H1 (cell line): ENCODE data around the gene DENND2A. TPM values are rescaled to one million over a fixed set of nuclear protein-coding genes. Genes with fewer than 3 reads are reported as not detected.

ENCODE experiments used
- CTCF ChIA-PET: fragments of 300-600 bp; sonication (Branson Sonifier 250); formaldehyde crosslinking; loops from one replicate; lab custom pipeline; 2021; ENCODE audit not compliant: partially characterized antibody; lab: Charles Lee
- POLR2A ChIA-PET: fragments of 300-600 bp; sonication (Branson Sonifier 250); formaldehyde crosslinking; loops from one replicate; lab custom pipeline; 2021; ENCODE audit warnings: inconsistent platforms; ENCODE audit not compliant: partially characterized antibody; lab: Charles Lee
- DNase-seq, 2 experiments: peaks; one replicate each; pipeline versions ENCODE4 v3.0.0 to v3.0.0-alpha.2; 2010 to 2022; ENCODE audit warnings: low spot score in 2 of 2, low read depth in 1 of 2, mixed read lengths in 1 of 2
- FAIRE-seq: peaks from 2 replicates; lab custom pipeline; 2011; peaks lifted over from hg19 to GRCh38; lab: Jason Lieb, UNC
- H2AFZ ChIP-seq: 2 replicates; pipeline ENCODE4 v1.8.1; 2012; ENCODE audit warnings: low read length, inconsistent platforms
- H2AK5ac ChIP-seq: 2 replicates; pipeline ENCODE4 v1.6.1; 2013; ENCODE audit warnings: low read depth, low read length
- H2BK120ac ChIP-seq: replicated peaks from 2 replicates; pipeline ENCODE3; 2013; ENCODE audit warnings: low read depth, low read length, inconsistent platforms
- H2BK12ac ChIP-seq: 2 replicates; pipeline ENCODE4 v1.6.1; 2013; ENCODE audit warnings: low read depth, low read length
- H2BK15ac ChIP-seq: 2 replicates; pipeline ENCODE4 v1.6.1; 2013; ENCODE audit warnings: low read length
- H2BK20ac ChIP-seq: 2 replicates; pipeline ENCODE4 v1.6.1; 2013; ENCODE audit warnings: low read length
- H2BK5ac ChIP-seq: 2 replicates; pipeline ENCODE4 v1.6.1; 2013; ENCODE audit warnings: low read depth, low read length
- H3K14ac ChIP-seq: 2 replicates; pipeline ENCODE4 v1.6.1; 2013; ENCODE audit warnings: inconsistent platforms; ENCODE audit not compliant: insufficient read length
- H3K18ac ChIP-seq: 2 replicates; pipeline ENCODE4 v1.6.1; 2013; ENCODE audit warnings: low read length; ENCODE audit errors: extremely low read depth
- H3K23ac ChIP-seq: 2 replicates; pipeline ENCODE4 v1.6.1; 2013; ENCODE audit warnings: inconsistent platforms; ENCODE audit not compliant: insufficient read length
- H3K23me2 ChIP-seq: 2 replicates; pipeline ENCODE4 v1.6.1; 2013; ENCODE audit warnings: low read depth, low read length
- H3K27ac ChIP-seq: 2 replicates; pipeline ENCODE4 v1.6.1; 2011; ENCODE audit warnings: low read depth, low read length, inconsistent platforms
- H3K27me3 ChIP-seq, 4 experiments: replicated peaks in 1 of 4; 1 replicate in 1 of 4; 2 replicates in 3 of 4; pipeline versions ENCODE4 v1.6.1 to v1.8.1; 2011 to 2013; ENCODE audit warnings: low read length in 3 of 4, mild to moderate bottlenecking in 3 of 4, inconsistent platforms in 2 of 4, mixed read lengths in 2 of 4, moderate library complexity in 1 of 4; ENCODE audit not compliant: control insufficient read depth in 3 of 4, insufficient read depth in 3 of 4; ENCODE audit errors: extremely low read depth in 1 of 4
- H3K36me3 ChIP-seq, 4 experiments: 2 replicates each; pipeline versions ENCODE4 v1.6.1 to v1.8.1; 2011 to 2013; ENCODE audit warnings: mild to moderate bottlenecking in 4 of 4, low read length in 3 of 4, moderate library complexity in 2 of 4, control low read depth in 1 of 4, inconsistent platforms in 1 of 4; ENCODE audit not compliant: insufficient read depth in 4 of 4, control insufficient read depth in 2 of 4
- H3K4ac ChIP-seq: replicated peaks from 2 replicates; pipeline ENCODE3; 2013; ENCODE audit warnings: low read length, low read depth, mixed read lengths, inconsistent platforms; ENCODE audit not compliant: insufficient read length
- H3K4me1 ChIP-seq, 4 experiments: replicated peaks in 1 of 4; 1 replicate in 1 of 4; 2 replicates in 3 of 4; pipeline versions ENCODE4 v1.6.1 to v1.8.1; 2011 to 2013; ENCODE audit warnings: low read length in 3 of 4, inconsistent platforms in 2 of 4, mixed read lengths in 1 of 4; ENCODE audit not compliant: insufficient read depth in 4 of 4, control insufficient read depth in 3 of 4
- H3K4me2 ChIP-seq, 2 experiments: 2 replicates each; pipeline versions ENCODE4 v1.6.1 to v1.8.1; 2011 to 2013; ENCODE audit warnings: low read depth in 2 of 2, low read length in 2 of 2, control low read depth in 1 of 2, inconsistent platforms in 1 of 2, mild to moderate bottlenecking in 1 of 2; ENCODE audit not compliant: insufficient read depth in 1 of 2
- H3K4me3 ChIP-seq, 4 experiments: fragments of 200-600, 300-600 bp in 1 of 4; sonication (generic), shearing (Covaris generic), sonication (Bioruptor Twin) in 1 of 4; 2 replicates each; pipeline versions ENCODE4 v1.5.1 to v1.8.1; 2011 to 2016; ENCODE audit warnings: low read length in 4 of 4, low read depth in 3 of 4, control low read depth in 2 of 4, inconsistent platforms in 2 of 4, mild to moderate bottlenecking in 2 of 4, mixed read lengths in 1 of 4, moderate library complexity in 1 of 4; ENCODE audit not compliant: insufficient read depth in 2 of 4; ENCODE audit errors: extremely low read depth in 1 of 4
- H3K56ac ChIP-seq: replicated peaks from 2 replicates; pipeline ENCODE3; 2013; ENCODE audit warnings: low read depth, mild to moderate bottlenecking, mixed read lengths, low read length, inconsistent platforms; ENCODE audit not compliant: insufficient read length
- H3K79me1 ChIP-seq: 2 replicates; pipeline ENCODE4 v1.6.1; 2013; ENCODE audit warnings: low read depth, low read length, control low read depth
- H3K79me2 ChIP-seq, 2 experiments: 2 replicates each; pipeline versions ENCODE4 v1.6.1 to v1.8.1; 2012 to 2013; ENCODE audit warnings: low read length in 2 of 2, mild to moderate bottlenecking in 2 of 2, inconsistent platforms in 1 of 2; ENCODE audit not compliant: insufficient read depth in 2 of 2, control insufficient read depth in 1 of 2
- H3K9ac ChIP-seq, 4 experiments: replicated peaks in 1 of 4; 1 replicate in 1 of 4; 2 replicates in 3 of 4; pipeline versions ENCODE4 v1.6.1 to v1.8.1; 2011 to 2013; ENCODE audit warnings: low read depth in 3 of 4, low read length in 3 of 4, control low read depth in 2 of 4, mild to moderate bottlenecking in 2 of 4, moderate library complexity in 2 of 4, inconsistent platforms in 1 of 4; ENCODE audit errors: extremely low read depth in 1 of 4
- H3K9me3 ChIP-seq, 2 experiments: 2 replicates each; pipeline versions ENCODE4 v1.6.1 to v1.8.1; 2012 to 2013; ENCODE audit warnings: mild to moderate bottlenecking in 2 of 2, moderate library complexity in 2 of 2, control low read depth in 1 of 2, inconsistent platforms in 1 of 2, low read depth in 1 of 2, low read length in 1 of 2, mixed read lengths in 1 of 2; ENCODE audit not compliant: insufficient read depth in 2 of 2
- H4K20me1 ChIP-seq, 2 experiments: replicated peaks in 1 of 2; 2 replicates each; pipeline versions ENCODE3 to v1.8.1; 2011 to 2013; ENCODE audit warnings: inconsistent platforms in 2 of 2, low read length in 2 of 2, mild to moderate bottlenecking in 1 of 2; ENCODE audit not compliant: insufficient read depth in 2 of 2, control insufficient read depth in 1 of 2
- H4K5ac ChIP-seq: 2 replicates; pipeline ENCODE4 v1.6.1; 2013; ENCODE audit warnings: low read length, low read depth, mixed read lengths, inconsistent platforms; ENCODE audit not compliant: insufficient read length
- H4K8ac ChIP-seq: 2 replicates; pipeline ENCODE4 v1.8.0; 2013; ENCODE audit warnings: mild to moderate bottlenecking, moderate library complexity, low read length, inconsistent platforms; ENCODE audit not compliant: insufficient read depth; ENCODE audit errors: extremely low read depth
- H4K91ac ChIP-seq: replicated peaks from 2 replicates; pipeline ENCODE3; 2013; ENCODE audit warnings: low read length, mixed read lengths, inconsistent platforms; ENCODE audit not compliant: insufficient read length
- CHD1 ChIP-seq: IDR thresholded peaks from 2 replicates; pipeline ENCODE4 v1.6.1; 2012; ENCODE audit warnings: low read depth, low read length, improper control_type of control experiment
- JUN ChIP-seq: IDR thresholded peaks from 2 replicates; pipeline ENCODE4 v1.6.1; 2011; ENCODE audit warnings: low read depth, mild to moderate bottlenecking, improper control_type of control experiment, low read length
- KDM5A ChIP-seq: fragments of 200-600 bp; IDR thresholded peaks from 2 replicates; pipeline ENCODE4 v1.7.1; 2012; ENCODE audit warnings: mild to moderate bottlenecking, low read length, inconsistent platforms, mixed read lengths
- POU5F1 ChIP-seq: IDR thresholded peaks from 2 replicates; pipeline ENCODE4 v1.6.1; 2011; ENCODE audit warnings: low read depth, mild to moderate bottlenecking, low read length, moderate library complexity
- WGBS, 2 experiments: shearing (Covaris generic) in 1 of 2; methylation state at CpG; one replicate each; pipeline versions ENCODE4 v1.1.6 to v1.1.7; 2013 to 2015; ENCODE audit warnings: low lambda C conversion rate in 2 of 2, mixed read lengths in 2 of 2, inconsistent platforms in 1 of 2, low coverage in 1 of 2, missing lambda C conversion rate in 1 of 2; ENCODE audit not compliant: insufficient replicate concordance in 2 of 2, insufficient coverage in 1 of 2, insufficient read length in 1 of 2; ENCODE audit errors: extremely low coverage in 1 of 2, missing lambda C conversion rate in 1 of 2; 5-methylcytosine and 5-hydroxymethylcytosine counted together
- polyA plus RNA-seq, 7 experiments: library from polyadenylated mRNA; depleted of rRNA in 3 of 7; stranded (reverse) in 5 of 7; unstranded in 2 of 7; fragments of >200 nt in 5 of 7; fragments of 200-250 nt in 2 of 7; gene quantifications; 1 replicate in 5 of 7; 2 replicates in 1 of 7; 4 replicates in 1 of 7; pipeline versions ENCODE4 v1.2.1 to v1.2.3, GENCODE V29; 2011 to 2013; ENCODE audit warnings: missing spikeins in 2 of 7, mixed read lengths in 2 of 7
- total RNA-seq: library from RNA; stranded (reverse); fragmentation: NEBNext Ultra II Directional; extraction: Animal tissue kit (Norgen Biotek cat#: 25700); gene quantifications from 2 replicates; pipeline ENCODE4 v1.2.1, GENCODE V29; 2021

DENND2A gene
- total and polyA plus RNA-seq, 2 of the 8 experiments (the other 6 are each of a cell fraction or from before 2014, with no cell fraction given): 5.0 to 13.0 TPM

DNA sequence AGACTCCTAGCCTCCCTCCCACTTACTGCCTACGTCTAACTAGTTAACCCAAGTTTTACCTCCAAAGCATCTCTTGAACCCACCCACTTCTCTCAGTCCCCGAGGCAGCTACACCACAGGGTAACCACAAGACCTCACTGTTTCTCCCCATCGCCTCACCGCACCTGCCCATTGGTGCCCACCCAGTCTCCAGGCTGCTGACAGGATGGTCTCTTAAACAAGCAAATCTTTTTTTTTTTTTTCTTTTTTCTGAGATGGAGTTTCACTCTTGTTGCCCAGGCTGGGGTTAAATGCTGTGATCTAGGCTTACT, 47.0 kb downstream of the DENND2A start:
- no peaks in the 10 kb centered on the region for H3K79me1 ChIP-seq
- H2BK120ac ChIP-seq: no peak overlapping the region
- no peaks in the 10 kb centered on the region for H3K9me3 ChIP-seq
- ChIA-PET CTCF (interaction anchor here (0.6 to 1.4 kb wide), 4 partner anchors 10 to 381 kb away, joined by 3 to 5 read pairs (median 4); no protein-coding TSS in a partner anchor), POLR2A (interaction anchor here (1.0 kb wide), 1 partner anchor 14 kb away, joined by 3 read pairs; no protein-coding TSS in a partner anchor)
- H2BK20ac ChIP-seq: no peak overlapping the region
- 89% methylated on average over 4 of the region's 4 CpGs; no CpG with 5 or more reads in 1 of the 2 experiments for WGBS, 2 experiments
- H2AFZ ChIP-seq: no peak overlapping the region
- H3K79me2 ChIP-seq: no peaks in the 10 kb centered on the region
- TF ChIP-seq JUN (no peak), KDM5A (no peak), POU5F1 (no peak), CHD1 (no peak)
- H3K18ac ChIP-seq: no peak overlapping the region
- H4K8ac ChIP-seq: no peak overlapping the region
- H4K20me1 ChIP-seq: no peaks in the 10 kb centered on the region
- H2BK12ac ChIP-seq: no peak overlapping the region
- no peak overlapping the region for H3K14ac ChIP-seq
- no peak overlapping the region for H3K27ac ChIP-seq
- H3K4me2 ChIP-seq: no peak overlapping the region
- DNase-seq: no peak
- no peaks in the 10 kb centered on the region for H3K36me3 ChIP-seq
- no peak overlapping the region for H3K4ac ChIP-seq
- no peak for FAIRE-seq
- no peaks in the 10 kb centered on the region for H3K23me2 ChIP-seq
- H3K23ac ChIP-seq: no peak overlapping the region
- no peak overlapping the region for H4K91ac ChIP-seq
- no peak overlapping the region for H3K56ac ChIP-seq
- no peaks in the 10 kb centered on the region for H3K27me3 ChIP-seq
- H2BK15ac ChIP-seq: no peak overlapping the region
- no peak overlapping the region for H4K5ac ChIP-seq
- H2AK5ac ChIP-seq: no peak overlapping the region
- no peak overlapping the region for H2BK5ac ChIP-seq
- H3K9ac ChIP-seq: no peak overlapping the region
- no peaks in the 10 kb centered on the region; a peak in 1 of 7 replicates for H3K4me1 ChIP-seq
- H3K4me3 ChIP-seq: no peak overlapping the region
